Endothelial cell of umbilical vein (primary cell): Measurements from ENCODE around the gene PCDHB9. TPM values are rescaled to one million over a fixed set of nuclear protein-coding genes. Genes with fewer than 3 reads are reported as not detected.
"Not testable (repeated sequence)": the region's sequence is repeated elsewhere in the genome, so short reads cannot be mapped to it uniquely, and the experiment has no call there.

ENCODE experiments used
- BruUV-seq: library from RNA; stranded (reverse); fragments of 400-500 nt; replicated peaks from 2 replicates; lab custom pipeline; 2021; lab: Mats Ljungman, UMichigan
- CTCF ChIA-PET: fragments of 300-600, 350-600 bp; sonication (Branson Sonifier 250); formaldehyde crosslinking; loops from one replicate; lab custom pipeline; 2021; ENCODE audit warnings: antibody characterized with exemption, inconsistent platforms; lab: Charles Lee
- POLR2A ChIA-PET: fragments of 300-600, 350-600 bp; sonication (Branson Sonifier 250); formaldehyde crosslinking; loops from one replicate; lab custom pipeline; 2021; ENCODE audit warnings: antibody characterized with exemption, inconsistent platforms; lab: Charles Lee
- DNase-seq: peaks from one replicate; pipeline ENCODE4 v3.0.0-alpha.2; 2011; ENCODE audit warnings: low read depth, low spot score
- FAIRE-seq: peaks from 2 replicates; lab custom pipeline; 2011; peaks lifted over from hg19 to GRCh38; lab: Jason Lieb, UNC
- H2AFZ ChIP-seq: 2 replicates; pipeline ENCODE4 v1.6.0; 2012; ENCODE audit warnings: low read depth, low read length, control low read depth, inconsistent platforms
- H3K27ac ChIP-seq: 2 replicates; pipeline ENCODE4 v1.5.1; 2011; ENCODE audit warnings: low read depth, mild to moderate bottlenecking, control low read depth, low read length, moderate library complexity; ENCODE audit not compliant: insufficient read depth
- H3K27me3 ChIP-seq, 2 experiments: 2 replicates each; pipeline versions ENCODE4 v1.6.0 to v1.6.1; 2011; ENCODE audit warnings: low read length in 2 of 2, mixed read lengths in 1 of 2; ENCODE audit not compliant: control insufficient read depth in 2 of 2, insufficient read depth in 2 of 2
- H3K36me3 ChIP-seq, 2 experiments: 2 replicates in 1 of 2; 3 replicates in 1 of 2; pipeline ENCODE4 v1.5.1; 2011; ENCODE audit warnings: low read length in 2 of 2, mild to moderate bottlenecking in 1 of 2, moderate library complexity in 1 of 2; ENCODE audit not compliant: control insufficient read depth in 2 of 2, insufficient read depth in 2 of 2; ENCODE audit errors: extremely low read depth in 1 of 2
- H3K4me1 ChIP-seq: 3 replicates; pipeline ENCODE4 v1.5.1; 2011; ENCODE audit warnings: mild to moderate bottlenecking, low read length; ENCODE audit not compliant: control insufficient read depth, insufficient read depth; ENCODE audit errors: extremely low read depth
- H3K4me2 ChIP-seq: 2 replicates; pipeline ENCODE4 v1.6.1; 2011; ENCODE audit warnings: low read length, control low read depth, mixed read lengths; ENCODE audit not compliant: insufficient read depth
- H3K4me3 ChIP-seq, 3 experiments: fragments of 200-600 bp in 1 of 3; sonication (generic), shearing (Covaris generic) in 1 of 3; replicated peaks in 1 of 3; 2 replicates each; pipeline ENCODE4 v1.5.1; 2011 to 2016; ENCODE audit warnings: control low read depth in 3 of 3, low read length in 3 of 3, mild to moderate bottlenecking in 2 of 3, inconsistent platforms in 1 of 3, low read depth in 1 of 3, moderate library complexity in 1 of 3; ENCODE audit not compliant: insufficient read depth in 1 of 3
- H3K79me2 ChIP-seq: 2 replicates; pipeline ENCODE4 v1.6.0; 2012; ENCODE audit warnings: low read length, inconsistent platforms; ENCODE audit not compliant: control insufficient read depth, insufficient read depth
- H3K9ac ChIP-seq: replicated peaks from 2 replicates; pipeline ENCODE3; 2011; ENCODE audit warnings: low read length, control low read depth; ENCODE audit not compliant: insufficient read depth; ENCODE audit errors: extremely low read depth
- H3K9me1 ChIP-seq: replicated peaks from 3 replicates; pipeline ENCODE4 v1.6.0; 2011; ENCODE audit warnings: mild to moderate bottlenecking, low read length; ENCODE audit not compliant: control insufficient read depth, insufficient read depth; ENCODE audit errors: extremely low read depth
- H3K9me3 ChIP-seq: replicated peaks from 2 replicates; pipeline ENCODE4 v1.5.1; 2012; ENCODE audit warnings: low read length, inconsistent platforms; ENCODE audit not compliant: control insufficient read depth, insufficient read depth
- H4K20me1 ChIP-seq: replicated peaks from 2 replicates; pipeline ENCODE3; 2011; ENCODE audit warnings: mild to moderate bottlenecking, low read length; ENCODE audit not compliant: control insufficient read depth, insufficient read depth; ENCODE audit errors: extremely low read depth
- EZH2 ChIP-seq: IDR thresholded peaks from 2 replicates; pipeline ENCODE4 v1.6.1; 2012; ENCODE audit warnings: borderline replicate concordance, low read depth, mild to moderate bottlenecking, moderate library complexity, low read length, inconsistent platforms; ENCODE audit not compliant: severe bottlenecking
- FOS ChIP-seq: IDR thresholded peaks from 2 replicates; pipeline ENCODE4 v1.6.1; 2011; ENCODE audit warnings: mild to moderate bottlenecking, low read length, moderate library complexity, borderline replicate concordance; ENCODE audit not compliant: insufficient read depth
- JUN ChIP-seq: IDR thresholded peaks from 2 replicates; pipeline ENCODE4 v1.6.1; 2011; ENCODE audit warnings: borderline replicate concordance, low read depth; ENCODE audit not compliant: insufficient read length, insufficient read depth
- MAX ChIP-seq: IDR thresholded peaks from 2 replicates; pipeline ENCODE4 v1.6.1; 2011; ENCODE audit not compliant: insufficient read depth, insufficient read length
- MYC ChIP-seq: IDR thresholded peaks from one replicate; pipeline ENCODE4 v1.6.1; 2011; ENCODE audit warnings: mild to moderate bottlenecking, low read depth, low read length
- POLR2AphosphoS5 ChIP-seq: IDR thresholded peaks from 2 replicates; pipeline ENCODE4 v1.6.1; 2012; ENCODE audit warnings: low read depth, mild to moderate bottlenecking, control low read depth, low read length, moderate library complexity; ENCODE audit not compliant: insufficient read depth
- dilution Hi-C: fragments of 300-500 bp; cut with MboI; formaldehyde crosslinking; loops from one replicate; pipeline ENCODE4 v1.15.0; 2019; ENCODE audit warnings: low sequenced_read_pairs; ENCODE audit not compliant: extremely low pct_ligation_motif_present
- intact Hi-C: fragments of 100-400 bp; cut with micrococcal nuclease; formaldehyde crosslinking; loops from one replicate; pipeline ENCODE4 v1.10.0; 2022
- polyA plus RNA-seq, 4 experiments: library from polyadenylated mRNA; depleted of rRNA in 3 of 4; stranded (reverse) in 3 of 4; unstranded in 1 of 4; fragments of >200 nt; gene quantifications; 2 replicates each; pipeline versions ENCODE4 v1.2.1 to v1.2.3, GENCODE V29; 2011 to 2012; ENCODE audit warnings: missing spikeins in 1 of 4
- total RNA-seq: library from RNA; stranded (reverse); gene quantifications from 2 replicates; pipeline ENCODE4 v1.2.3, GENCODE V29; 2021

The PCDHB9 gene
- total and polyA plus RNA-seq, 2 donors (not counting 3 experiments of a cell fraction or from before 2014, with no cell fraction given), result 0.14 to 0.20 TPM

GRCh38 chr5:141234109-141234667, 47.2 kb downstream of the PCDHB9 start:
- H3K36me3 ChIP-seq, result no peaks in the 10 kb centered on the region
- peak; percentile 20 for DNase-seq
- no peak overlapping the region for H3K4me2 ChIP-seq
- TF ChIP-seq FOS (no peak), JUN (no peak), EZH2 (no peak), MAX (no peak), POLR2AphosphoS5 (no peak), MYC (no peak)
- no peaks in the 10 kb centered on the region for H3K9me3 ChIP-seq
- no peaks in the 10 kb centered on the region for H3K4me1 ChIP-seq
- H3K4me3 ChIP-seq, result no peak overlapping the region
- intact Hi-C loops, result no loop called here
- ChIA-PET CTCF (interaction anchor here (0.6 to 1.6 kb wide), 9 partner anchors 10 to 334 kb away, joined by 3 to 14 read pairs (median 5); partner anchors contain the start of genes PCDHB14, PCDHB15, PCDHGA11 and PCDHGA12), POLR2A (no interaction called here)
- H3K27me3 ChIP-seq, result peaks cover 0 to 5% of the 10 kb centered on the region in 2 experiments
- no TSS peak for BruUV-seq
- no peak overlapping the region for H2AFZ ChIP-seq
- no peaks in the 10 kb centered on the region for H3K79me2 ChIP-seq
- dilution Hi-C loops, result no loop called here
- no peak overlapping the region for H3K9ac ChIP-seq
- no peak for FAIRE-seq
- H4K20me1 ChIP-seq, result no peaks in the 10 kb centered on the region
- H3K27ac ChIP-seq, result no peak overlapping the region
- H3K9me1 ChIP-seq, result no peaks in the 10 kb centered on the region

GRCh38 chr5:141235922-141236321, 49.0 kb downstream of the PCDHB9 start:
- H3K27me3 ChIP-seq, H3K27ac ChIP-seq, H3K4me1 ChIP-seq, POLR2A ChIA-PET, H3K9ac ChIP-seq, H3K4me3 ChIP-seq, H2AFZ ChIP-seq, DNase-seq, intact Hi-C loops, H4K20me1 ChIP-seq, H3K79me2 ChIP-seq, dilution Hi-C loops, BruUV-seq, H3K4me2 ChIP-seq, H3K9me1 ChIP-seq, FAIRE-seq, H3K36me3 ChIP-seq, H3K9me3 ChIP-seq, CTCF ChIA-PET: not testable (repeated sequence)
